ENCODE results near the gene MICU1. TPM values are rescaled to one million over a fixed set of nuclear protein-coding genes. Genes with fewer than 3 reads are reported as not detected.
A peak's percentile ranks its signal among the peaks of the same experiment; 100 is the strongest.

MICU1 gene
- polyA plus RNA-seq, 2 of the 4 experiments (the other 2 are of a cell fraction): 54.5 to 58.6 TPM

GRCh38 chr10:72355214-72355555, 270.7 kb downstream of the MICU1 start:
- CTCF ChIA-PET: interaction anchor here (1.0 to 10.0 kb wide), 5 partner anchors 10 to 1041 kb away, joined by 3 to 88 read pairs (median 3); no protein-coding TSS in a partner anchor
- POLR2A ChIA-PET: interaction anchor here (0.5 to 1.3 kb wide), 6 partner anchors 82 to 755 kb away, joined by 3 to 11 read pairs (median 4); partner anchors contain the start of genes DDIT4, MCU, NUDT13 and P4HA1
- Histone ChIP-seq H3K4me2 (peak overlapping the region; percentile 73), H3K4me1 (peaks cover 12% of the 10 kb centered on the region; the same call in 2 of the 3 replicates), H3K9me3 (no peaks in the 10 kb centered on the region), H3K4me3 (peak overlapping the region; percentile 65), H3K27ac (peak overlapping the region; percentile 85 to 97)
- 41% methylated on average over 7 of the region's 7 CpGs for WGBS (ENCODE audit: missing lambda C conversion rate)
- no peak for FAIRE-seq
- ATAC-seq: no peak
- no peak for TF ChIP-seq ZFP36 (IDR thresholded peaks at IDR 0.05; ENCODE audit: borderline replicate concordance, partially characterized antibody)
- TF ChIP-seq REST (IDR thresholded peaks at IDR 0.05): no peak
- TF ChIP-seq RARB (CRISPR knock-in tag; IDR thresholded peaks at IDR 0.05): no peak
- TF ChIP-seq POLR2AphosphoS2 (conservative IDR thresholded peaks at IDR 0.05; ENCODE audit: low read length): no peak
- TF ChIP-seq HEYL (CRISPR knock-in tag; IDR thresholded peaks at IDR 0.05): no peak
- TF ChIP-seq CTCF (IDR thresholded peaks at IDR 0.05): no peak
- no peak for TF ChIP-seq GATA3 (IDR thresholded peaks at IDR 0.05; ENCODE audit: borderline replicate concordance)
- no peak for TF ChIP-seq RCOR1 (IDR thresholded peaks at IDR 0.05; ENCODE audit: low read depth, low read length)
- DNase-seq (ENCODE audit: low read depth in 1 of 2, low spot score in 1 of 2): no peak

DNA sequence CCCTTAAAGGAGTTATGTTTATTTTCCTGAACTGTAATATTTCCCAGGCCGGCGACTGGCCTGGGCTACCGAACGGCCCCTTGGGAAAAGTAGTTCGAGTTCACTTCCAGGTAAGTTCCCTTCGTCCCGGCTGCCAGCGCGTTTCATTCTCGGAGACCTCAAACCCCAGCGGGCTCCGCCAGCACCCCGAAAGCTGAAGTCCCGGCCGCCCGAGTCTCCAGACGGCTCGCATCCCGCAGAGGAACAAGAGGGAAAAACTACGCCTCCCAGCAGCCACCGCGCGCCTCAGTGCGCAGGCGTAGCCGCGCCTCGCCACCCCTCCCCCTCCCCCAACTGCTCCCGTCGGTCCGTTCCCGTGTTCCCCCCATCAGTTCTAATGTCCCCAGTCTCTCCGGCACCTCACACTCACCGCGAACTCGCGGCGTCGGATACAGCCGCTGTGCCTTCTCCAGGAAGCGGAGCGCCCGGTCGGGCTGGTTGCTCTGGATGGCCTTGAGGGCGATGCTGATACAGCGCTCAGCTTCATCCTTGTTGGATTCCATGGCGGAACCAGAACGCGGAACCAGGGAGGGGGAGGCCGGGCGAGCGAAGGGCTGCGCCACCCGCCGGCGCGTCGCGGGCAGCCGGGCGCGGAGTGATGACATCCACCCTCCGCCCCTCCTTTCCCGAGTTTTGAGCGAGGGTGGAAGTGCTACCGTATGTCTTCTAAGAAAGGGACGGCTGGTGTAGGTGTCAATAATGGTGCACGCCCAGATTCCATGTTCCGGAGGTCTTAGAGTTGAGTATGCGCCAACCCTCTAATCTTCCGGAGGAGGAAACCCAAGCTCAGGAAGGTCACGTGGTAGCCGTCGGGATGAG, 271.3 kb downstream of the MICU1 start, which contains the start of gene DNAJB12:
Gene DNAJB12 (minus strand): TSS at position 564 of the 858 bp plus-strand sequence. CDS start 22 bp downstream, at position 542.
- POLR2A ChIA-PET: interaction anchor here (0.5 to 1.3 kb wide), 7 partner anchors 81 to 756 kb away, joined by 3 to 11 read pairs (median 4); partner anchors contain the start of genes DDIT4, MCU, NUDT13 and P4HA1
- Histone ChIP-seq H3K9me3 (no peaks in the 10 kb centered on the region), H3K4me1 (peaks cover 12% of the 10 kb centered on the region; the same call in 2 of the 3 replicates), H3K4me3 (peak within 1 kb of the TSS; percentile 65), H3K4me2 (peak within 1 kb of the TSS; percentile 89), H3K27ac (peak within 1 kb of the TSS; percentile 85 to 97)
- ATAC-seq: peak; percentile 82 to 90
- peak; percentile 96 to 98 for DNase-seq (ENCODE audit: low read depth in 1 of 2, low spot score in 1 of 2)
- under 1% methylated on average over 62 of the region's 74 CpGs for WGBS (ENCODE audit: missing lambda C conversion rate)
- CTCF ChIA-PET: interaction anchor here (1.0 to 10.0 kb wide), 4 partner anchors 10 to 480 kb away, joined by 3 to 88 read pairs (median 18); no protein-coding TSS in a partner anchor
- FAIRE-seq: no peak
- TF ChIP-seq CEBPB (IDR thresholded peaks at IDR 0.05) (no peak), ZC3H11A (IDR thresholded peaks at IDR 0.05) (no peak), RCOR1 (IDR thresholded peaks at IDR 0.05; ENCODE audit: low read depth, low read length) (no peak), HOXA7 (CRISPR knock-in tag; IDR thresholded peaks at IDR 0.05) (no peak), ELK1 (IDR thresholded peaks at IDR 0.05; ENCODE audit: low read depth, low read length) (no peak), E2F6 (IDR thresholded peaks at IDR 0.05; ENCODE audit: borderline replicate concordance, low read depth) (peak; percentile 73; the same call in 1 of the 2 replicates), POLR2A (IDR thresholded peaks at IDR 0.05; ENCODE audit: low read length) (peak; percentile 64), REST (IDR thresholded peaks at IDR 0.05) (peak; percentile 44; the same call in 1 of the 2 replicates), TP53 (CRISPR knock-in tag; IDR thresholded peaks at IDR 0.05) (no peak), RARB (CRISPR knock-in tag; IDR thresholded peaks at IDR 0.05) (no peak), EP300 (IDR thresholded peaks at IDR 0.05) (peak in 1 of 2 experiments; percentile 29; a peak in 1 of 5 replicates), SMC3 (IDR thresholded peaks at IDR 0.05) (peak; percentile 21; the same call in 1 of the 3 replicates), HES2 (IDR thresholded peaks at IDR 0.05) (no peak), MAFK (IDR thresholded peaks at IDR 0.05; ENCODE audit: partially characterized antibody) (peak; percentile 9), USF2 (IDR thresholded peaks at IDR 0.05) (peak; percentile 92)
- TF ChIP-seq, protein P1, sequence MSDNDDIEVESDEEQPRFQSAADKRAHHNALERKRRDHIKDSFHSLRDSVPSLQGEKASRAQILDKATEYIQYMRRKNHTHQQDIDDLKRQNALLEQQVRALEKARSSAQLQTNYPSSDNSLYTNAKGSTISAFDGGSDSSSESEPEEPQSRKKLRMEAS (IDR thresholded peaks at IDR 0.05): peak; percentile 93

Data from A549 (cell line).